H1 (cell line): ENCODE data around the gene OR2L2. TPM values are rescaled to one million over a fixed set of nuclear protein-coding genes. Genes with fewer than 3 reads are reported as not detected.

Source experiments
- EZH2 ChIP-seq: fragments of 200-600 bp; sonication (generic); IDR thresholded peaks from 2 replicates; pipeline ENCODE4 v1.7.1; 2012; ENCODE audit warnings: low read depth, mild to moderate bottlenecking, moderate library complexity, low read length, inconsistent platforms; ENCODE audit not compliant: severe bottlenecking
- TEAD4 ChIP-seq: IDR thresholded peaks from 2 replicates; pipeline ENCODE4 v1.6.1; 2012; ENCODE audit warnings: low read depth, low read length, inconsistent platforms, mixed read lengths
- ZNF274 ChIP-seq: IDR thresholded peaks from 2 replicates; pipeline ENCODE4 v1.7.0; 2012; ENCODE audit warnings: low read length, borderline replicate concordance; ENCODE audit errors: extremely low read depth
- polyA plus RNA-seq, 7 experiments: library from polyadenylated mRNA; depleted of rRNA in 3 of 7; stranded (reverse) in 5 of 7; unstranded in 2 of 7; fragments of >200 nt in 5 of 7; fragments of 200-250 nt in 2 of 7; gene quantifications; 1 replicate in 5 of 7; 2 replicates in 1 of 7; 4 replicates in 1 of 7; pipeline versions ENCODE4 v1.2.1 to v1.2.3, GENCODE V29; 2011 to 2013; ENCODE audit warnings: missing spikeins in 2 of 7, mixed read lengths in 2 of 7
- total RNA-seq: library from RNA; stranded (reverse); fragmentation: NEBNext Ultra II Directional; extraction: Animal tissue kit (Norgen Biotek cat#: 25700); gene quantifications from 2 replicates; pipeline ENCODE4 v1.2.1, GENCODE V29; 2021

OR2L2 gene
- total and polyA plus RNA-seq, 2 of the 8 experiments (the other 6 are each of a cell fraction or from before 2014, with no cell fraction given) = not detected

DNA sequence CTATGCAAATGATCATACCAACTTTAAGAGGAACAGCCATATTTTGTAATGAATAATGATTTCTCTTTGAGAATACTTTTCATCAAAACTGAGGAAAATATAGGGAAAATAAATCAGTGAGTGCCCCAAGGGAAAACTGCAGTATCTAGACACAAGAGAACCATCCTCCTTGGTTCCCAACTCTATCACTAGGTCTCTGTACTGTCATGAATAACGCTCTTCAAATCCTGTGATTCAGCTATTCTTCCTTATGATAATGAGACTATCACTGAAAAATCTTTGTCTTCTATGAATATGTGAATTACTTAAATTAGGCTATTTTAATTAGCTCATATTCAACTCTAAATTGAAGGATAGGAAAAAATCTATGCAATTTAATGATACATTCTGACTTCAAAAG is 14.1 kb upstream of the OR2L2 start (continued):
- TF ChIP-seq EZH2 (no peak), ZNF274 (no peak), TEAD4 (no peak)
- TF ChIP-seq, all 59 proteins: peak for 0
